ENCODE results near the gene PALD1.

- peak; percentile 27 to 48 for TF ChIP-seq POLR2AphosphoS5 (IDR thresholded peaks at IDR 0.05)
- TF ChIP-seq POLR2A (IDR thresholded peaks at IDR 0.05; ENCODE audit: low read depth): peak; percentile 16
- TF ChIP-seq CTCF (IDR thresholded peaks at IDR 0.05): peak in 2 of 3 experiments; percentile 42 to 49
- no peak for TF ChIP-seq EP300 (IDR thresholded peaks at IDR 0.05)
These were observed at the start of gene PALD1 for GRCh38 chr10:70478191-70479164.

All from esophagus muscularis mucosa (tissue), 4 donors.